Measurements from ENCODE around the gene SH2B3.
"Not testable (repeated sequence)": the region's sequence is repeated elsewhere in the genome, so short reads cannot be mapped to it uniquely, and the experiment has no call there.

Gene SH2B3

DNA sequence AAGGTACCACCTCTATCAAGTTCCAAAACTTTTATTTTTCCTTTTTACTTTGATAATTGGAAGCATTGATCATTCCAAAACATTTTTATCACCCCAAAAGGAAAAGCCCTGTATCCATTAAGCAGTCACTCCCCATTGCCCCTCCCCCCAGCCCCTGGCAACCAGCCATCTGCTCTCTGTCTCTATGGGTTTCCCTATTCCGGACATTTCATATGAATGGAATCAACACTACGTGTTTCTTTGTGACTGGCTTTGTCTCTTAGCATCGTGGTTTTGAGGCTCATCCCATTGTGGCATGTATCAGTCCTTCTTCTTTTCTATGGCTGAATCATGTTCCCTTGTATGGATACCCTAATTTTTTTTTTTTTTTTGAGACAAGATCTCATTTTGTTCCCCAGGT lies 18.8 kb upstream of the SH2B3 start:
- in situ Hi-C loops (cut with MboI; ENCODE audit: low sequenced_read_pairs): no loop called here

DNA sequence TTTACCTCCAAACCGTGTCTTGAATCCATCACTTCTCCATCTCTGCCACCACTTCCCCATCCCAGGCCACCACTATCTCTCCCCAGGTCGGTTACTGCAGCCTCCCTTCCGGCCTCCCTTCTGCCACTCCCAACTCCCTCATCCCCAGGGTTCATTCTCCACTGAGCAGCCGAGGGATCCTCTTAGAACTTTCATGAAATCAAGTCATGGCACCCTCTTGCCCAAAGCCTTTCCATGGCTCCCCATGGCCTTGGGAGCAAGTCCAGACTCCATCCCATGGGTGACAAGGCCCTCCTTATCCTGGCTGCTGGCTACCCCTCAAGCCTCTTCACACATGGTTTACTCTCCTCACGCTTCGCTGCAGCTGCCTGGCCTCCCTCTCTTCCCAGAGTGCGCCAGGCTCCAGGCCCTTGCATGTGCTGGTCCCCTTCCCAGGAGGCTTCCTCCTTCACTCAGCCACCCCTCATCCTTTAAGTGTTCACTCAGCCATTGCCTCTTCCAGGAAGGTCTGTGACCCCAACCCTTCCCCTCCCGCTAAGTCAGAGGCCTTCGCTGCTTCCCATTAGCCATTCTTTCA lies 17.9 kb upstream of the SH2B3 start:
- in situ Hi-C loops (cut with MboI; ENCODE audit: low sequenced_read_pairs): no loop called here

DNA sequence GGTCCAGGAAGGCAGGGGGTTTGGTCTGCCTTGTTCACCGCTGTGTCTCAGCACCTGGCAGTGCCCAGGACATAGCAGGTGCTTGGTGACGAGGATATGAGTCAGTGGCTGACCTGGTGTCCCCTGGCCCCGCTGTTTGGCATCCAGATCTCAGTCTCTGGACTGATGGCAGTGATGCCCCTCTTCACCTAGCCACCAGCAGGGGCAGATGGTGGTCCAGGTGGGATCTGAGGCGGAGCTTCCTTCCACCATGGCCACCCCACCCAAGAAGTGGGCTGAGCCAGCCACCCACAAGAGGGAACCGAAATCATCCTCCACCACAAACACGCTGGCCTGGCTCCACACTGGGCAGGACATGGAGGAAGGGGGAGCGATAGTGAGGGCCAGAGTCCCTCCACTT lies 16.1 kb upstream of the SH2B3 start:
- in situ Hi-C loops (cut with MboI; ENCODE audit: low sequenced_read_pairs): no loop called here

DNA sequence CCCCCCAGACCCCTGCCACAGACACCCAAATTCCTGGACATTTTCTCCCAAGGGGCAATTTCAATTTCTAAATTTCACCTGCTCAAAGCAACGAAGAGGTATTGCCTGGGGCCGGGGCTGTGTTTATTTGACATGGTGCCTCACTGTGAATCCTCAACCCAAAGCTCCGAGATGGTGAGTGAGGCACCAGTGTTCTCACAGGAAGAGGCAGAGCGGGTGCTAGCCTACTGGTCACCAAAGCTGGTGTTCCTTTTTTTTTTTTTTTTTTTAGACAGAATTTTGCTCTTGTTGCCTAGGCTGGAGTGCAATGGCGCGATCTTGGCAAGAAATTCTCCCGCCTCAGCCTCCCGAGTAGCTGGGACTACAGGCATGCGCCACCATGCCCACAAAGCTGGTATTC lies 14.8 kb upstream of the SH2B3 start:
- in situ Hi-C loops (cut with MboI; ENCODE audit: low sequenced_read_pairs): no loop called here

DNA sequence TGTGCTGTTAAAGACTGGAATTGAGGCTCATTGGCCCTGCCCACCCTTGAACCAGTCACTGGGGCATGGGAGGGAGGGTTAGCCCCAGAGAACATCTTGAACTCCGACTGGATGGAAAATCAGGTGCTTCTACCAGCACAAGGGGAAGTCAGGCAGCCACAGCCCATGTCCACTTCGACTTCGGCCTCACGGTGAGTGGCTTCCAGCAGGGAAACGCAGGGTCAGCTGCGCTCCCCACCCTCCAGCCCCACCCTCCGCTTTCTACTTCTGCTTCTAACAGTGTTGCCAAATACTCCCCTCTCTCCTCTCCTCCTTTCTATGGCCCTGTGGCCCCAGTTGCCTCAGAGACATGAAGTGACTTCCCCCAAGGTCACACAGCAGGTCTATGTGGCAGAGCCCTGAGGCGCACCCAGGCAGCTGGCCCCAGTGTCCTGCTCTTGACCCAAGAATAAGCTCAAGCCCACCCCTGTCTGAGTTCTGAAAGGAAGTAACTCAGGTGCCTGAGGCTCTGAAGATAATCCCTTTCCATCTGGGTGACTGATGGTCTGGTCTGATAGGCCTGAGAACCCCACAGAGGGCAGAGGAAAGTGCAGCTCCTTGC lies 11.9 kb upstream of the SH2B3 start:
- in situ Hi-C loops (cut with MboI; ENCODE audit: low sequenced_read_pairs): no loop called here

DNA sequence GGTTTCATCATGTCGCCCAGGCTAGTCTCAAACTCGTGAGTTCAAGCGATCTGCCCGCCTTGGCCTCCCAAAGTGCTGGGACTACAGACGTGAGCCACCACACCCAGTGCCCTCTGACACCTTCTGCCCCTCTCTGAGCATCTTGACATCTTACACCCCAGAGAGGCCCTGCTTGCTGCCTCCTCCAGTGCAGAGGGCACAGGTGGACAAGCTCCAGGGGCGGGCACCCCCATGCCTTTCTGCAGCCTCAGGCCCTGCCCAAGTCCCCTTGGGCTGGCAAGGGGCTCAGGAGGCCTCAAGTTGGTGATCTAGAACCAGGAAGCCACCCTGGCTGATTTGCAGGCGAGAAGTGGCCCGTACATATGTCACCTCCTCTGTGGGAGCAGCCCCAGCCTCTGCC lies 11.2 kb upstream of the SH2B3 start:
- in situ Hi-C loops (cut with MboI; ENCODE audit: low sequenced_read_pairs): no loop called here

DNA sequence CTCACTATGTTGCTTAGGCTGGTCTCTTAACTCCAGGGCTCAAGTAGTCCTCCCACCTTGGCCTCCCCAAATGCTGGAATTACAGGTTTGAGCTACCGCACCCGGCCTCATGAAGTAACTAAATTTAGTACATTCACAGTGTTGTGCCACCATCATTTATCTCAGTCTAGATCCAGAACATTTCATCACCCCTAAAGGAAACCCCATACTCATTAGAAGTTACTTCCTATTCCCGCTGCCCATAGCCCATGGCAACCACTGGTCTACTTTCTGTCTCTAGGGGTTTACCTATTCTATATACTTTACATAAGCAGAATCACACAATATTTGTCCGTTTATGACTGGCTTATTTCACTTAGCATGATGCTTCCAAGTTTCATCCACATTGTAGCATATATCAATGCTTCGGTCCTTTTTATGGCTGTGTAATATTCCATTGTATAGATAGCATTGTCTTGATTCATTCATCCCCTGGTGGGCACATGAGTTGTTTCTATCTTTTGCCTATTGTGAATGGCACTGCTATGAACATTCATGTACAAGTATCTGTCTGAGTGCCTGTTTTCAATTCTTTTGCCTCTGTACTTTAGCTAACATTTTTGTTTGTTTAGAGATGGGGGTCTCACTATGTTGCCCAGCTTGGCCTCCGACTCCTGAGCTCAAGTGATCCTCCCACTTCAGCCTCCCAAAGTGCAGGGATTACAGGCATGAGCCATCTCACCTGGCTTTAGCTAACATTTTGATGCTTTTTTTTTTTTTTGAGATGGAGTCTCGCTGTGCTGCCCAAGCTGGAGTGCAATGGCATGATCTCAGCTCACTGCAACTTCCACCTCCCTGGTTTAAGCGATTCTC lies 10.2 kb upstream of the SH2B3 start:
- in situ Hi-C loops (cut with MboI; ENCODE audit: low sequenced_read_pairs): no loop called here

DNA sequence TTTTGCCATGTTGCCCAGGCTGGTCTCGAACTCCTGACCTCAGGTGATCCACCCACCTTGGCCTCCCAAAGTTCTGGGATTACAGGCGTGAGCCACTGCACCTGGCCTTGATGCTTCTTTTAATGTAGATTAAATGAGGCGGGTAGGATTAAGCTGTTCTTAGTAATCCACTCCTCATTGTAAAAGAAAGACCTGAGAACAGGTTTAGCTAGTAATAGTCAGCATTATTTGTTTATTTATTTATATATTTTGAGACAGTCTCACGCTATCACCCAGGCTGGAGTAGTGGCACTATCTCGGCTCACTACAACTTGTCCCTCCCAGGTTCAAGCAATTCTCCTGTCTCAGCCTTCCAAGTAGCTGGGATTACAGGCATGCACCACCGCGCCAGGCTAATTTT lies 9.5 kb upstream of the SH2B3 start:
- in situ Hi-C loops (cut with MboI; ENCODE audit: low sequenced_read_pairs): not testable (repeated sequence)

DNA sequence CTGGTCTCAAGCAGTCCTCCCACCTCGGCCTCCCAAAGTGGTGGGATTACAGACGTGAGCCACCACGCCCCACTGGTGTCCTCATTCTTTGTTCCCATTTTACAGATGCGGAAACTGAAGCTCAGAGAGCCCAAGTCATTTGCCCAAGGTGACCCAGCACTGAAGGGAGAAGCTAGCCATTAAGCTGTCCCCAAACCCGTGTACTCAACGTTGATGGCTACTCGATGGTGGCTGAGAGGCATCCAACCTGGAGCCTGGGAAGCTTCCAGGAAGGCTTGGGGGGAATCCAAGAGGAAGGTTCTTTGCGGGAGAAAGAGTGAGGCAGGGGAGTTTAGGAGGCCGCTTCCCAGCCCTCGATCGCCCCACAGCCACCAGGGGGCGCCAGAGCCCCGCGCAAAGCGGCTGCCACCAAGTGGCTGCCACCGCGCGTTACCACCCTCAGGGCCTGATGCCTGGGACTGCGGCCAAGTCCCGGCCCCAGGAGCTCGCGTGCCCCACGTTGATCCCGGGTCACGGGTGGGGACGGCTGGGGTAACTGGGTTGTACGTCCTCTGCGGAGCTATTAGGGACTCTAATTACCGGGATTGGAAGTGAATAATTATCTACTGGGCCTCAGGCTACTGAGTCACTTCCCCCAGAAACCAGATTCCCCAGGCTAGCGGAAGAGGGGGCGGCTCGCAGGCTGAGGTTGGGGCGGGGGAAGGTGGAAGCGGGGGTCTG lies 8.8 kb upstream of the SH2B3 start:
- in situ Hi-C loops (cut with MboI; ENCODE audit: low sequenced_read_pairs): no loop called here

DNA sequence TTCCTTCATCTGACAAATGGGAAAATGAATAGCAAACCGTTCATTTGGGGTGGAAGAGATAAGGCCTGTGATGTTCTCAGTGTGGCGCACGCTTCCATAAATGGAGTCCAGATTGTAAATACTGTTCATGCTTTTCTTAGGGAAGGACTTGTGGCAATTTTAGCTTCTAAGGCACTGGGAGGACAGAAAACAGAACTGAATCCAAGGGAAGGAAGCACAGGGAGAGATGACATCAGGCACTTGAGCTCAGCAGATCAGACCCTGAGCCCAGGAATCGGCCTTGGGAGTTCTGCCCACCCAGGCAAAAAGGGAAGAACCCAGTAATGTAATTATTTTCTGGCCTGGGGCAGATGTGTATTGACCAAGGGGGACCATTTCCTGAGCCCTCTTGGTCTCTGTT lies 7.2 kb upstream of the SH2B3 start:
- in situ Hi-C loops (cut with MboI; ENCODE audit: low sequenced_read_pairs): no loop called here

DNA sequence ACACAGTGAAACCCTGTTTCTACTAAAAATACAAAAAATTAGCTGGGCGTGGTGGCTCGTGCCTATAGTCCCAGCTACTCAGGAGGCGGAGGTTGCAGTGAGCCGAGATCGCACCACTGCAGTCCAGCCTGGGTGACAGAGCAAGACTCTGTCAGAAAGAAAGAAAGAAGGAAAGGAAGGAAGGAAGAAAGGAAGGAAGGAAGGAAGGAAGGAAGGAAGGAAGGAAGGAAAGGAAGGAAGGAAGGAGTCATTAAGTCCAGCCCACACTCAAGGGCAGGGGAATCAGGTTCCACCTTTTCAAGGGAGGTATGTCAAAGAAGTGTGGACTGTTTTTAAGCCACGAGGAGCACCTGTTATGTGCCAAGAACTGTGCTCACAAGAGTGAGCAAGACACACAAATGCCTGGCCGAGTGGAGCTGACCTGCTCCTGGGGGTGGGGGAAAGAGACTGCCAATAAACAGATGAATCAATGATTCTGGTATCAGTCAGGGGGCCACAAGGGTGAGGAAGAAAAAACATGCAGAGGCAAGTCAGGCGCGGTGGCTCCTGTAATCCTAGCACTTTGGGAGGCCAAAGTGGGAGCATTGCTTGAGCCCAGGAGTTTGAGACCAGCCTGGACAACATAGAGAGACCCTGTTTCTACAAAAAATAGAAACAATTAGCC lies 5.8 kb upstream of the SH2B3 start:
- in situ Hi-C loops (cut with MboI; ENCODE audit: low sequenced_read_pairs): loop anchor here (5.0 kb wide), 1 partner anchor 47 kb away; no protein-coding TSS in a partner anchor

DNA sequence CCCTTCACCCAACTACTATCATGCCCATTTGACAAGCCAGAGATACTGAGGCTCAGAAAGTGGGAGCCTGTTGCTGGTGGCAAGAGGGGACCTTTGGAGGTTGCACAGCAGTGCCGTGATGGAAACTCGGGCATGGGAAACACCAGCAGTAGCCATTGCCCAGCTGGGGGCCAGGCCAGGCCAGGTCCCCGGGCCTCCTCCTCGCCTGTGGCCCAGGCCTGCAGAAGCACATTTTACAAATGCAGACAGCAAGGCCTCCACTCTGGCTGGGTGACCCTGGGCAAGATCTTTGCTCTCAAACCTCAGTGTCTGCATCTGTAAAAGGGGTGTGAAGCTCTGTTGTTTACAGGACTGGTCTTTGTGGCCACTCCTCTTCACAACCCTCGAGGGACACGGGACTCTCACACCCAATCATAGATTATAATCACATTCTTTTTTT lies 4.5 kb upstream of the SH2B3 start:
- in situ Hi-C loops (cut with MboI; ENCODE audit: low sequenced_read_pairs): loop anchor here (5.0 kb wide), 1 partner anchor 46 kb away; no protein-coding TSS in a partner anchor

DNA sequence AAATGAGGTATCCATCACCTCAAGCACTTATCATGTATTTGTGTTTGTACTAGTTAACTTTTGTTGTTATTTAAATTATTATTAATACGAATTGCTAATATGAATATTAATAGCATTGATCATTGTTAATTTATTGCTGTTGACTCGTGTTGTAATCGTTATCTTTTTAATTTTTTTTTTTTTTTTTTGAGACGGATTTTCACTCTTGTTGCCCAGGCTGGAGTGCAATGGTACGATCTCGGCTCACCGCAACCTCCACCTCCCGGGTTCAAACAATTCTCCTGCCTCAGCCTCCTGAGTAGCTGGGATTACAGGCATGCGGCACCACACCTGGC lies 3.3 kb upstream of the SH2B3 start:
- in situ Hi-C loops (cut with MboI; ENCODE audit: low sequenced_read_pairs): loop anchor here (5.0 kb wide), 1 partner anchor 45 kb away; no protein-coding TSS in a partner anchor

DNA sequence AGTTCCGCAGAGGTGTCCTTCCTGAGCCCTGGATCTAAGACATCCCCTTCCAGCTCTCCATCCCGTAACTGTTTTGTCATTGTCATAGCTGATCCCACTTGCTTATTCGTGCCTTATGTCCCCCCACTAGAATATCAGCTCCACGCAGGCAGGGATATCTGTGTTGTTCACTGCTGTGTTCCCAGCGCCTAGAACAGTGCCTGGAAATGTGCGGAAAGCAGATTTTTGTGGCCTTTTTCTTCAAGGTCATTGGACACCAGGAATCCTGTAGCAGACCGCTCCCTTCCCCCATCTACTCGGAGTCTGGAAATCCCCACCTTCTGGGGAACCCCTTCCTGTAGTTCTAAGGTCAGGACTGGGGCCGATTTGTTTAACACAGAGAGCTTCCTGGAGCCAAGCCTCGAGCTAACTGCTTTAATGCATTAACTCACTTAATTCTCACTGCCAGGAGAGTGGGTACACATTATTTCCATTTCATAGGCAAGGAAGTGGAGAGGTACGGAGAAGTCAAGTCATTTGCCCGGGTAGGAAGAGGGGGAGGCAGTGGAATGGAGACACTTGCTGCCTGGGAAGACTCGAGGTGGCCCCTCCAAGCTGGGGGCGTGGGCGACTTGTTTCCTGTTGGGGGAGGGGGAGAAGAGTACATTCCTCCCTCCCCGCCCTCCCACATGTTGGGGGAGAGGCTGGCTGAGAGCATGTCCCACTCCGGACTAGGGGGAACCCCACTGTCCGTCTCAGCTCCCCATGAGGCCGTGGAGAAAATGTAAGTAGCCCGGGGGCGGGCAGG lies 1.2 kb upstream of the SH2B3 start:
- in situ Hi-C loops (cut with MboI; ENCODE audit: low sequenced_read_pairs): loop anchor here (5.0 kb wide), 1 partner anchor 43 kb away; no protein-coding TSS in a partner anchor

DNA sequence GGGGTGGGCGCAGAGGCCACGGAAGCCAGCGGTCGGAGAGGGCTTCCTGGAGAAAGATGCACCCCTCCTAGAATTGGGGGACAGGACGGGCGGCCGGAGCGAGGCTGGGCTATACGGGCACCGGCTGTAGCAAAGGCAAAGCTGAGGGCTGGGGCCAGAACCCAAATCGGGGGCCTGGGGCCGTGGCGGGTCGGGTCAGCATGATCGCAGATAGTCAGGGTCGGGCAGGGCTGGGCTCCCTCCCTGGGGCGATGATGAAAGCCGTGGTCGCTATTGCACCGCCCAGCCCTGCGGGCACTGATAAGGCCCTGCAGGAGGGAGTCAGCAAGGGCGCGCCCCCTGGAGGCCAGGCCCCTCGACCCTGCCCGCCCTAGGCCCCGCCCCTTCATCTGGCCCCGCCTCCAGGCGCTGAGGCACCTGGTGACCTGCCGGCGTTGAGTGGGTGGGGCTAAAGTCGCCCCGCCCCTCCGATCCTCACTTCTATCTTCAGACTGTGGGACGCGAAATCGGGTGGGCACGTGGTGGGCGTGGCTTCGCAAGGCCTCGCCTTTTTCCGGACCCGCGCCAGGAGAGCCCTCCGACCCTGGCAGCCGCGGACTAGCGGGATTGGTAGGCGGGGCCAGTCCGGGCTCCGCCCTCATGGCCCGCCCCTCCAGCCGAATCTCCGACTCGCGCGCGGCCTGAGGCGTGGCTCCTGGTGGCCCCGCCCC lies 419 bp upstream of the SH2B3 start:
- in situ Hi-C loops (cut with MboI; ENCODE audit: low sequenced_read_pairs): no loop called here

DNA sequence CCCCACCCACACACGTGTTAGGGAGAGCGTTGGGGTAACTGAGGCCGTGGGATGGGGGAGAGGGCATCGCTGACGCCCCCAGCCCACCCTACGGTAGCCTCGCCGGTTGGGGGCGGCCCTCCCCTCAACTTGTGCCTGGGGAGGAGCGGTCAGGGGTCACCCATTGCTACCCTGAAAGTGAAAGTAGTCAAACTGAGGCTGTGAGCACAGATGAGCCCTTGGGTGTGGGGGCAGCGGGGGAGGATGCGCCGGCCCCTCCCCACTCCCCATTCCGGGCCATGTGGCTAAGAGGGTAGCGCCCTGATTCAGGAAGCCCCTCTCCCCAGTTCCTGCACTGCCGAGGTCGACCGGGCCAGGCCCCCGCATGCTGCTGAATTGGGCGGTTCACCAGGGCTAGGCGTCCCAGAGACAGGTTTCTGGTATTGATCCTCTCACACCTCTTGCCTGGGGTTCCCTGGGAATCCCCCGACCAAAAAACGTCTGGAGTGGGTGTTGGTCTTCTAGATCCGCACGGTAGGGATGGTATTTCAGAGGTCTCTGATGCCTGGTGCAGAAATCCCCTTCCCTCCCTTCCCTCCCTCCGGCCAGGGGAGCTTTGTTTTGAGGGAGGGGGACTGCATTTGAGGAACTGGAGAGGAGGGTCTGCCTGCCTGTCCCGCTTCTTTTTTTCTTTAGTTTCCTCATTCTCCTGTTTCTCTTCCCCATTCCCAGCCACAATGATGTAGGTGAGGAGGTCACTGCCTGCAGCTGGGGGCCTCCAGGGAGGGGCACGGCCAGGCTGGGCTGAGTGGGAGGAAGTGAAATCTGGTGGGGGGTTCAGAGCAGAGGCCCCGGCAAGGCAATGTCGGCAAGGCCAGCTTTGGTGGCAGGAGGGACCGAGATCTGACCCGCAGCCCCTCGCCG lies 1.0 kb downstream of the SH2B3 start:
- in situ Hi-C loops (cut with MboI; ENCODE audit: low sequenced_read_pairs): no loop called here

DNA sequence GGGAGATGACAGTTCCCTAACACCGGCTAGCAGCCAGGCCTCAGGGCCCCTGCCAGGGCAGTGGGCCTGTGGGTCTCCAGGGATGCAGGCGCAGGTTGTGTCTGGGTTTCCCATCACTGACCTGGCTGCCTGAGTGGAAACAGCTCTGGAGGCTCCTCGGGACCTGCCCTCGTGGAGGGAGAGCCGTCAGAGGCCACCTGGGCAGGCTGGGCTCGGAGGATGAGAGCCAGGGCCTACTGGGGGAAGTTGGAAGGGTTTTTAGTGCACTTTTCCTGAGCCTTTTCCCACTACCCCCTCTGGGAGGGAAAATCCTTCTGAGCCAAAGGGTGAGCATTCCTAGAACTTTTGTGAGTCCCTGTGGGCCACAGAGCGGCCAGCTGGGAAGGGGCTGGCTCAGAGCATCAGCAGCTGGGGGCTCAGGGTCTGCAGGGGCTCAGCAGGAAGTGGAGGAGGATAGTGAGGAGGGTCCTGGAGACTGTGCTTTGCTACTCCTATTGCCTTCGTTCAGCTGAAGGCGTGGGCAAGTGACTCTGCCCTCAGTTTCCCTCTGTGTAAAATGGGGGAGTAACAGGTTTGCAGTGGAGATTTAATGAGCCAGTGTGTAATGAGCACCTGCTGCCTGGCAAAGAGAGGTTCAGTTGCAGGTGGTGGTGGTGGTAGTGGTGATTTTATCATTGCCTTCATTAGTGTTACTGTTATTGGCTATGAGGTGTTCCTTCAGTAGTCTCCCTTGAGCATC lies 1.8 kb downstream of the SH2B3 start:
- in situ Hi-C loops (cut with MboI; ENCODE audit: low sequenced_read_pairs): no loop called here

DNA sequence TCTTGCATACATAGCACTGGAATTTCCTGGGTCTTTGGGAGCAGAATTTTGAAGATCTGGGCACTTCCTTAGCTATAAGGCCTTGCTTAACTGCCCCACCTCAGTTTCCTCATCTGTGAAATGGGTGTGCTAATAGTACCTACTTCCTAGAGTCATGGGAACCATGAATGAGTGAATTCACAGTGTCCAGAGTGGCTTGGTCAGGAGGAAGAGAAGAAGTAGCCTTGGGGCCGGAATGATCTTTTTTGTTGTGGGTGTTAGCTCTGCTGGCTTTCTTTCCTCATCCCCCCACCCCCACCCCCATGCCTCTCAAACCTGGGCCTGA lies 2.4 kb downstream of the SH2B3 start:
- in situ Hi-C loops (cut with MboI; ENCODE audit: low sequenced_read_pairs): no loop called here
